Measurements from ENCODE around the gene HDGFL2. TPM values are rescaled to one million over a fixed set of nuclear protein-coding genes. Genes with fewer than 3 reads are reported as not detected.

Gene HDGFL2
- total and polyA plus RNA-seq, 9 donors, result 35.0 to 97.7 (median 83.3) TPM

DNA sequence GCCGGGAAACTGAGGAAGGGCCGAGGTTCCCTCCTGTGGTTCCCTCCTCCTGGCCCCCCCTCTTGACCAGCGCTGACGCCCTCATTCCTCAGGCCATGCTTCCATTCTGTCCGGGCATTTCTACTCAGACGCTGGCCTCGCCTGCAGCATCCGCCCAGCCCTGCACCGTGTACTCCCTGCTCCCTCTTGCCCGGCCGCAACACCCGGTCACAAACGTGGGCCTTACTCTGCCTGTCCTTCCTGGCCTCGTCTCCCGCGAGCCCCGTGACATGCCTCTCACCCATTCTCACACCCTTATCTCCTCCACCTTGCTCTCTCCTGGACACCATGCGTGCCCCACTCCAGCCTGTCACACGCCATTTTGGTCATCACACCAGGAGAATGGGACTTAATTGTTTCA is 11.3 kb downstream of the HDGFL2 start:
- no peak for DNase-seq
- Histone ChIP-seq H3K36me3 (ENCODE audit: control insufficient read depth, insufficient read depth, low read length) (peaks cover 43% of the 10 kb centered on the region), H3K27ac (ENCODE audit: low read length) (no peak overlapping the region), H3K27me3 (ENCODE audit: control insufficient read depth, insufficient read depth, low read length) (no peaks in the 10 kb centered on the region), H3K4me1 (ENCODE audit: control insufficient read depth, insufficient read depth, low read length) (no peaks in the 10 kb centered on the region), H3K9me3 (replicated peaks; ENCODE audit: control insufficient read depth, low read depth, low read length) (no peaks in the 10 kb centered on the region), H3K4me3 (ENCODE audit: low read length) (no peak overlapping the region)
- WGBS (ENCODE audit: insufficient coverage), result 85% methylated on average over 17 of the region's 19 CpGs

DNA sequence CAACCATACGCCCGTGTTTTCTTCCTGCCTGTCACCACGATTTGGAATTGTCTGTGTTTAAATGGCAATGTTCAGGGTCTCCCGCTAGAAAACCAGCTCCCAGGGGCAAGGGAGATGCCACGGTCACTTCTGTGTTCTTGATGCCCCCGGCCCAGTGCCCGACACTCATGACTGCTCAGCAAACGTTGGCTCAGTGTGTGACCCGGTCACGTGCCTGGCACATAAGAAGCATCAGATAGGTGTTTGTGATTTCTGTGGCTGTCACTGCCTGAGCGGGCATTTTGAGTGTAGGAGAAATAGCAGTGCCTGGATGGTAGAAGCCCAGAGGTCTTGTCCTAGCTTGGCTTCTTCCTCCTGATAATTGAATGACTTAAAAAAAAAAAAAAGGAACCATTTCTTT is 15.5 kb downstream of the HDGFL2 start:
- Histone ChIP-seq H3K4me3 (ENCODE audit: low read length) (no peak overlapping the region), H3K27me3 (ENCODE audit: control insufficient read depth, insufficient read depth, low read length) (no peaks in the 10 kb centered on the region), H3K27ac (ENCODE audit: low read length) (no peak overlapping the region), H3K36me3 (ENCODE audit: control insufficient read depth, insufficient read depth, low read length) (peaks cover 50% of the 10 kb centered on the region), H3K4me1 (ENCODE audit: control insufficient read depth, insufficient read depth, low read length) (no peaks in the 10 kb centered on the region), H3K9me3 (replicated peaks; ENCODE audit: control insufficient read depth, low read depth, low read length) (no peaks in the 10 kb centered on the region)
- WGBS (ENCODE audit: insufficient coverage), result 93% methylated on average over 5 of the region's 11 CpGs
- DNase-seq, result no peak

DNA sequence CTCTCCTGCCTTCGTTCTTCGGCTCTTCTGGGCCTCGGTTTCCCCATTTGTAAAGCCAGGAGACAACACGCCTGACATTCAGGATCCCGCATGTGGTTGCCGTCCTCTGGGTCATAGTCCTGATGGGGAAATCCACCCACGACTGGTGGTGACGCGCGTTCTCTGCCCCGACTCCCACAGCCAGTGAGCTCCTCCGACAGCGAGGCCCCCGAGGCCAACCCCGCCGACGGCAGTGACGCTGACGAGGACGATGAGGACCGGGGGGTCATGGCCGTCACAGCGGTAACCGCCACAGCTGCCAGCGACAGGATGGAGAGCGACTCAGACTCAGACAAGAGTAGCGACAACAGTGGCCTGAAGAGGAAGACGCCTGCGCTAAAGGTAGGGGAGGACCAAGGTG is 16.4 kb downstream of the HDGFL2 start:
- no peaks in the 10 kb centered on the region for H3K4me1 ChIP-seq (ENCODE audit: control insufficient read depth, insufficient read depth, low read length)
- peaks cover 50% of the 10 kb centered on the region for H3K36me3 ChIP-seq (ENCODE audit: control insufficient read depth, insufficient read depth, low read length)
- no peaks in the 10 kb centered on the region for H3K9me3 ChIP-seq (replicated peaks; ENCODE audit: control insufficient read depth, low read depth, low read length)
- no peaks in the 10 kb centered on the region for H3K27me3 ChIP-seq (ENCODE audit: control insufficient read depth, insufficient read depth, low read length)
- whole genome bisulfite sequencing (ENCODE audit: insufficient coverage), result 94% methylated on average over 27 of the region's 29 CpGs
- H3K27ac ChIP-seq (ENCODE audit: low read length), result no peak overlapping the region
- H3K4me3 ChIP-seq (ENCODE audit: low read length), result no peak overlapping the region
- DNase-seq, result no peak

DNA sequence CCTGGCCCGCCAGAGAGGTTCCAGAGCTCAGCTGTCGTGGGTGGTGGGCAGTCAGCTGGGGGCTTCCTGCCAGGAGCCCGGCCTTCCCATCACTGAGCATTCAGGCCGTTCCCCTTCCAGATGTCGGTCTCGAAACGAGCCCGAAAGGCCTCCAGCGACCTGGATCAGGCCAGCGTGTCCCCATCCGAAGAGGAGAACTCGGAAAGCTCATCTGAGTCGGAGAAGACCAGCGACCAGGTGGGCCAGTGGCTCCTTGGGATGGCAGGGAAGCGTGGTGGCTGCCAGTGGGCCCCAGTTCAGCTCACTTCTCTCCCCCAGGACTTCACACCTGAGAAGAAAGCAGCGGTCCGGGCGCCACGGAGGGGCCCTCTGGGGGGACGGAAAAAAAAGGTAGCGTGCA is 19.3 kb downstream of the HDGFL2 start:
- H3K36me3 ChIP-seq (ENCODE audit: control insufficient read depth, insufficient read depth, low read length), result peaks cover 64% of the 10 kb centered on the region
- WGBS (ENCODE audit: insufficient coverage), result 98% methylated on average over 21 of the region's 21 CpGs
- DNase-seq, result no peak

DNA sequence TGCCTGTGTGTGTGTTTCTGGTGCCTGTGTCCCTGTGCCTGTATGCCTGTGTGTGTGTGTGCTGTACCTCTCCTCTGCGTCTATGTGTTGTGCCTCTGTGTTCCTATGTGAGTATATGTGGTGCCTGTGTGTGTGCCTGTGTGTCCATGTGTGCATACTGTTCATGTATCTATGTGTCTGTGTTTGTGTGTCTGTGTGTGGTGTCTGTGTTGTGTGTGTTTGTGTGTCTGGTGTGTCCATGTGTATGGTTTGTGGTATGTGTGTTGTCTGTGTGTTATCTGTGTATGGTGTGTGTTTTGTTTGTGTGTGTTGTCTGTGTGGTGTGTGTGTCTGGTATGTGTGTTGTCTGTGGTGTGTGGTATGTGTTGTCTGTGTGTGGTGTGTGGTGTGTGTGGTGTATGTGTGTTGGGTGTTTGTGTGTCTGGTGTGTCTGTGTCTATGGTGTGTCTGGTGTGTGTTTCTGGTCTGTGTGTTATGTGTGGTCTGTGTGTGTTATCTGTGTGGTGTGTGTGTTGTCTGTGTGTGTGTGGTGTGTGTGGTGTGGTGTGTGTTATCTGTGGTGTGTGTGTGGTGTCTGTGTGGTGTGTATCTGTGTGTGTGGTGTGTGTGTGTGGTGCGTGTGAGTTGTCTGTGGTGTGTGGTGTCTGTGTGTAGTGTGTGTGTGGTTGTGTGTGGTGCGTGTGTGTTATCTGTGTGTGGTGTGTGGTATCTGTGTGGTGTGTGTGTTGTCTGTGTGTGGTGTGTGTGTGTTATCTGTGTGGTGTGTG is 20.4 kb downstream of the HDGFL2 start:
- Histone ChIP-seq H3K36me3 (ENCODE audit: control insufficient read depth, insufficient read depth, low read length) (peaks cover 71% of the 10 kb centered on the region), H3K9me3 (replicated peaks; ENCODE audit: control insufficient read depth, low read depth, low read length) (no peaks in the 10 kb centered on the region), H3K4me1 (ENCODE audit: control insufficient read depth, insufficient read depth, low read length) (no peaks in the 10 kb centered on the region), H3K4me3 (ENCODE audit: low read length) (no peak overlapping the region), H3K27me3 (ENCODE audit: control insufficient read depth, insufficient read depth, low read length) (no peaks in the 10 kb centered on the region), H3K27ac (ENCODE audit: low read length) (no peak overlapping the region)
- 100% methylated on average over 1 of the region's 3 CpGs for WGBS (ENCODE audit: insufficient coverage)
- no peak for DNase-seq

More for the DNA sequence above, 19.3 kb downstream of the HDGFL2 start:
- Histone ChIP-seq H3K4me3 (ENCODE audit: low read length) (no peak overlapping the region), H3K9me3 (replicated peaks; ENCODE audit: control insufficient read depth, low read depth, low read length) (no peaks in the 10 kb centered on the region), H3K27ac (ENCODE audit: low read length) (no peak overlapping the region), H3K4me1 (ENCODE audit: control insufficient read depth, insufficient read depth, low read length) (no peaks in the 10 kb centered on the region), H3K27me3 (ENCODE audit: control insufficient read depth, insufficient read depth, low read length) (no peaks in the 10 kb centered on the region)

DNA sequence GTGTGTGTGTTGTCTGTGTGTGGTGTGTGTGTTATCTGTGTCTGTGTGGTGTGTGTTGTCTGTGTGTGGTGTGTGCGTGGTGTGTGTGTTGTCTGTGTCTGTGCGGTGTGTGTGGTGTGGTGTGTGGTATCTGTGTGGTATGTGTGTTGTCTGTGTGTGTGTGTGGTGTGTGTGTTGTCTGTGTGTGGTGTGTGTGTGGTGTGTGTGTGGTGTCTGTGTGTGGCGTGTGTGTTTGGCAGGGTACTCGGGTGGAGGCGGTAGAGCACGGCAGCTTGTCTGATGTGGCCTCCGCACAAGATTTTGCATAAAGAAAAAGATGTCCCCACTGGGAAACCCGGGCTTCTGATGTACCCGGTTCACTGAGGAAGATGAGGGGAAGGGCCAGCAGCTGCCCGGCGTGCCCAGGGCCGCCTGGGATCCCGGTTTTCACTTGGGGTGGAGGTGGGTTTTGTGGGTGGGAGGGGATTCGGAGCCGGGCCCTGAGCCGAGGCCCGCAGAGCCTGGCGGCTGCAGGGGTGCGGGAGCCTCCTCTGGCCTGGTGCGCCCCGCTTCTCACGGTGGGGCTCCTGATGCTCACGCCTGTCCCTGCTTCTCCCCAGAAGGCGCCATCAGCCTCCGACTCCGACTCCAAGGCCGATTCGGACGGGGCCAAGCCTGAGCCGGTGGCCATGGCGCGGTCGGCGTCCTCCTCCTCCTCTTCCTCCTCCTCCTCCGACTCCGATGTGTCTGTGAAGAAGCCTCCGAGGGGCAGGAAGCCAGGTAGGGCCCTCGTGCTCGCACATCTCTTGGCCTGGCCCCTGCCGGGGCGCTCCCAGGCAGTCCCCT is 21.2 kb downstream of the HDGFL2 start:
- Histone ChIP-seq H3K9me3 (replicated peaks; ENCODE audit: control insufficient read depth, low read depth, low read length) (no peaks in the 10 kb centered on the region), H3K4me3 (ENCODE audit: low read length) (no peak overlapping the region), H3K36me3 (ENCODE audit: control insufficient read depth, insufficient read depth, low read length) (peaks cover 75% of the 10 kb centered on the region), H3K4me1 (ENCODE audit: control insufficient read depth, insufficient read depth, low read length) (no peaks in the 10 kb centered on the region), H3K27ac (ENCODE audit: low read length) (no peak overlapping the region), H3K27me3 (ENCODE audit: control insufficient read depth, insufficient read depth, low read length) (no peaks in the 10 kb centered on the region)
- no peak for DNase-seq
- 93% methylated on average over 30 of the region's 41 CpGs for WGBS (ENCODE audit: insufficient coverage)

DNA sequence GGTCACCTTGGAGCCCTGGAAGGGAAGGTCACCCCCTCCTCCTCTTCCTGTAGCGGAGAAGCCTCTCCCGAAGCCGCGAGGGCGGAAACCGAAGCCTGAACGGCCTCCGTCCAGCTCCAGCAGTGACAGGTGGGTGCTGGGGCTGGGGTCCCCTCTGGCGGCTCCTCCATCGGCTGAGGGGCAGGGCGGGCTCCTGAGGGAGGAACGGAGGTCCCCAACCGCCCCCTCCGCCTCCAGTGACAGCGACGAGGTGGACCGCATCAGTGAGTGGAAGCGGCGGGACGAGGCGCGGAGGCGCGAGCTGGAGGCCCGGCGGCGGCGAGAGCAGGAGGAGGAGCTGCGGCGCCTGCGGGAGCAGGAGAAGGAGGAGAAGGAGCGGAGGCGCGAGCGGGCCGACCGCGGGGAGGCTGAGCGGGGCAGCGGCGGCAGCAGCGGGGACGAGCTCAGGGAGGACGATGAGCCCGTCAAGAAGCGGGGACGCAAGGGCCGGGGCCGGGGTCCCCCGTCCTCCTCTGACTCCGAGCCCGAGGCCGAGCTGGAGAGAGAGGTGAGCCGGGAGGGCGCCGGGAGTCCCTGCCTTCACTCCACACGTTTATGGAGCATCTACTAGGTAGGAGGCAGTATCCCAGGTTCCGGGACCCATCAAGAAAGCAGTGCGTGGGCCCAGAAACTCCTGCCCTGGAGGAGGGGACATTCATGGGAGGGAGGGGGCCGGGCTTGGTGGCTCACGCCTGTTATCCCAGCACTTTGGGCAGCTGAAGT is 22.0 kb downstream of the HDGFL2 start:
- Histone ChIP-seq H3K36me3 (ENCODE audit: control insufficient read depth, insufficient read depth, low read length) (peaks cover 76% of the 10 kb centered on the region), H3K27ac (ENCODE audit: low read length) (no peak overlapping the region), H3K9me3 (replicated peaks; ENCODE audit: control insufficient read depth, low read depth, low read length) (no peaks in the 10 kb centered on the region), H3K4me1 (ENCODE audit: control insufficient read depth, insufficient read depth, low read length) (no peaks in the 10 kb centered on the region), H3K4me3 (ENCODE audit: low read length) (no peak overlapping the region), H3K27me3 (ENCODE audit: control insufficient read depth, insufficient read depth, low read length) (no peaks in the 10 kb centered on the region)
- no peak for DNase-seq
- 95% methylated on average over 52 of the region's 61 CpGs for WGBS (ENCODE audit: insufficient coverage)

DNA sequence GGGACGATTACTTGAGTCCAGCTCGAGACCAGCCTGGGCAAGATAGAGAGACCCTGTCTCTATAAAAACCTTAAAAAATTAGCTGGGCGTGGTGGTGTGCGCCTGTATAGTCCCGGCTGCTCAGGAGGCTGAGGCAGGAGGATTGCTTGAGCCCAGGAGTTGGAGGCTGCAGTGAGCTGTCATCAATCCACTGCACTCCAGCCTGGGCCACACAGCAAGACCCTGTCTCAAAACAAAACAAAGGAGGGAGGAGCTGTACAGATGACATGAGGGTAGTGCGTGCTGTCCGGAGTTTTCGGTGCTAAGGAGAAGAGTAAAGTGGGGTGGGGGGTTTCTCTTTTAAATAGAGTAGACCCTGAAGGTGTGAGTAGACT is 22.6 kb downstream of the HDGFL2 start:
- H3K27ac ChIP-seq (ENCODE audit: low read length), result no peak overlapping the region
- 92% methylated on average over 7 of the region's 8 CpGs for WGBS (ENCODE audit: insufficient coverage)
- H3K9me3 ChIP-seq (replicated peaks; ENCODE audit: control insufficient read depth, low read depth, low read length), result no peaks in the 10 kb centered on the region
- no peak for DNase-seq
- peaks cover 77% of the 10 kb centered on the region for H3K36me3 ChIP-seq (ENCODE audit: control insufficient read depth, insufficient read depth, low read length)
- H3K4me3 ChIP-seq (ENCODE audit: low read length), result no peak overlapping the region
- no peaks in the 10 kb centered on the region for H3K4me1 ChIP-seq (ENCODE audit: control insufficient read depth, insufficient read depth, low read length)
- H3K27me3 ChIP-seq (ENCODE audit: control insufficient read depth, insufficient read depth, low read length), result no peaks in the 10 kb centered on the region

DNA sequence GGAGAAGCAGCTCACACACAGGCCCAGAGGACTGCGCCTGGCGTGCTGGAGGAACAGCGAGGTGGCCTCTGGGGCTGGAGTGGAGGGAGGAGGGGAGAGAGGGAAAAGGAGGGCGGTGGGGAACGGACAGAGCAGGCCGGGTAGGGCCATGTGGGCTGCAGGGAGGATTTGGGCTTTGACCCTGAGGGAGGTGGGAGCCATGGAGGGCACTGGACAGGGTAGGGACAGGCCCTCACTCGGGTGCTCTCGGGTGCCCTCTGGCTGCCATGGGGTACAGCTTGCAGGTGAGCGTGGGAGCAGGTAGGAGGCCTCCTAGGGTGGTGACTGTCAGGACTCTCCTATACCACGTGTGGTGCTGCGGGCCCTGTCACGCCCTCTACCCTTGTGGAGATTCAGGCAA is 23.4 kb downstream of the HDGFL2 start:
- no peak overlapping the region for H3K4me3 ChIP-seq (ENCODE audit: low read length)
- WGBS (ENCODE audit: insufficient coverage), result 78% methylated on average over 12 of the region's 12 CpGs
- H3K9me3 ChIP-seq (replicated peaks; ENCODE audit: control insufficient read depth, low read depth, low read length), result no peaks in the 10 kb centered on the region
- H3K27ac ChIP-seq (ENCODE audit: low read length), result no peak overlapping the region
- peaks cover 74% of the 10 kb centered on the region for H3K36me3 ChIP-seq (ENCODE audit: control insufficient read depth, insufficient read depth, low read length)
- no peaks in the 10 kb centered on the region for H3K27me3 ChIP-seq (ENCODE audit: control insufficient read depth, insufficient read depth, low read length)
- H3K4me1 ChIP-seq (ENCODE audit: control insufficient read depth, insufficient read depth, low read length), result no peaks in the 10 kb centered on the region
- DNase-seq, result no peak

DNA sequence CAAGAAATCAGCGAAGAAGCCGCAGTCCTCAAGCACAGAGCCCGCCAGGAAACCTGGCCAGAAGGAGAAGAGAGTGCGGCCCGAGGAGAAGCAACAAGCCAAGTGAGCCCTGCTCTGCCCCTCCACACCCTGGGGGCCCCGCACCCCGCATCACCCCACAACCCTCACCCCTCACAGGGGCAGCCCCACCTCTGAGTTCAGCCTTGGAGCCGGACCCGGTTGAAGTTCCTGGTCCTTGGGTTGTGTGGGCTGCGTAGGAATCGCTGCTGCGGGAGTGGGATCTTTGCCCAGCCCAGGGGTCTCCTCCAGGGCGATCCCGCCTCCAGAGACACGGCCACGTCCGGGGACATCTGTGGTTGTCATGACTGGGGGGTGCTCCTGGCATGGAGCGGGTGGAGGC is 24.2 kb downstream of the HDGFL2 start:
- Histone ChIP-seq H3K9me3 (replicated peaks; ENCODE audit: control insufficient read depth, low read depth, low read length) (no peaks in the 10 kb centered on the region), H3K36me3 (ENCODE audit: control insufficient read depth, insufficient read depth, low read length) (peaks cover 77% of the 10 kb centered on the region), H3K4me3 (ENCODE audit: low read length) (no peak overlapping the region), H3K4me1 (ENCODE audit: control insufficient read depth, insufficient read depth, low read length) (no peaks in the 10 kb centered on the region), H3K27ac (ENCODE audit: low read length) (no peak overlapping the region), H3K27me3 (ENCODE audit: control insufficient read depth, insufficient read depth, low read length) (no peaks in the 10 kb centered on the region)
- DNase-seq, result no peak
- 96% methylated on average over 5 of the region's 18 CpGs for WGBS (ENCODE audit: insufficient coverage)

All from muscle of leg (tissue), 11 donors.